CD14-positive monocyte (primary cell): ENCODE measurements around the gene BTNL3. TPM values are rescaled to one million over a fixed set of nuclear protein-coding genes. Genes with fewer than 3 reads are reported as not detected.

Experiments
- DNase-seq, 3 donors: peaks; one replicate each; pipeline ENCODE4 v3.0.0-alpha.2; 2011 to 2022
- H2AFZ ChIP-seq: 2 replicates; pipeline ENCODE4 v1.6.0; 2012; ENCODE audit warnings: mild to moderate bottlenecking, low read depth, low read length, inconsistent platforms; ENCODE audit not compliant: insufficient read depth, poor library complexity, severe bottlenecking
- H3K27ac ChIP-seq, 2 donors: 1 replicate in 1 of 2; 2 replicates in 1 of 2; pipeline ENCODE4 v1.5.1; 2012 to 2013; ENCODE audit warnings: low read length in 2 of 2, control low read depth in 1 of 2, inconsistent platforms in 1 of 2, low read depth in 1 of 2, mild to moderate bottlenecking in 1 of 2
- H3K27me3 ChIP-seq, 2 donors: one replicate each; pipeline versions ENCODE4 v1.6.0 to v1.6.1; 2011 to 2013; ENCODE audit warnings: low read length in 2 of 2; ENCODE audit not compliant: control insufficient read depth in 2 of 2, insufficient read depth in 2 of 2
- H3K36me3 ChIP-seq, 2 donors: replicated peaks in 1 of 2; 1 replicate in 1 of 2; 2 replicates in 1 of 2; pipeline versions ENCODE4 v1.5.1 to v1.6.1; 2012 to 2013; ENCODE audit warnings: low read length in 2 of 2, control low read depth in 1 of 2, inconsistent platforms in 1 of 2, mild to moderate bottlenecking in 1 of 2; ENCODE audit not compliant: insufficient read depth in 2 of 2, control insufficient read depth in 1 of 2
- H3K4me1 ChIP-seq, 2 donors: 1 replicate in 1 of 2; 2 replicates in 1 of 2; pipeline versions ENCODE4 v1.5.1 to v1.6.1; 2012 to 2013; ENCODE audit warnings: low read length in 2 of 2, control low read depth in 1 of 2, inconsistent platforms in 1 of 2, mild to moderate bottlenecking in 1 of 2, moderate library complexity in 1 of 2; ENCODE audit not compliant: insufficient read depth in 2 of 2, control insufficient read depth in 1 of 2
- H3K4me2 ChIP-seq: replicated peaks from 2 replicates; pipeline ENCODE3; 2012; ENCODE audit warnings: low read length, moderate library complexity, mild to moderate bottlenecking; ENCODE audit not compliant: poor library complexity, severe bottlenecking; ENCODE audit errors: extremely low read depth
- H3K4me3 ChIP-seq, 3 experiments: fragments of 200-600 bp in 1 of 3; sonication (generic) in 1 of 3; replicated peaks in 1 of 3; 1 replicate in 2 of 3; 2 replicates in 1 of 3; pipeline ENCODE4 v1.5.1; 2011 to 2013; ENCODE audit warnings: low read length in 3 of 3, mild to moderate bottlenecking in 3 of 3, control low read depth in 2 of 3, low read depth in 2 of 3, inconsistent platforms in 1 of 3, moderate library complexity in 1 of 3
- H3K79me2 ChIP-seq: 2 replicates; pipeline ENCODE4 v1.6.0; 2012; ENCODE audit warnings: mild to moderate bottlenecking, control low read depth, inconsistent platforms, low read length, moderate library complexity; ENCODE audit not compliant: insufficient read depth
- H3K9ac ChIP-seq: 2 replicates; pipeline ENCODE4 v1.6.0; 2017; ENCODE audit warnings: low read length, mild to moderate bottlenecking; ENCODE audit not compliant: insufficient read depth, poor library complexity, severe bottlenecking
- H3K9me3 ChIP-seq, 2 donors: replicated peaks in 1 of 2; 1 replicate in 1 of 2; 2 replicates in 1 of 2; pipeline versions ENCODE4 v1.5.1 to v1.6.1; 2012 to 2013; ENCODE audit warnings: low read length in 2 of 2, control low read depth in 1 of 2; ENCODE audit not compliant: control insufficient read depth in 1 of 2, insufficient read depth in 1 of 2
- H4K20me1 ChIP-seq: 2 replicates; pipeline ENCODE4 v1.6.0; 2012; ENCODE audit warnings: mild to moderate bottlenecking, low read length, control low read depth, moderate library complexity; ENCODE audit not compliant: insufficient read depth
- H3K27ac Mint-ChIP-seq, 7 donors: one replicate each; pipeline ENCODE4 v1.8.0; 2020; ENCODE audit warnings: mild to moderate bottlenecking in 7 of 7, mixed read lengths in 7 of 7, moderate library complexity in 6 of 7, inconsistent platforms in 2 of 7
- H3K27me3 Mint-ChIP-seq, 3 donors: one replicate each; pipeline ENCODE4 v1.8.0; 2021 to 2022; ENCODE audit warnings: low read depth in 3 of 3, mild to moderate bottlenecking in 3 of 3, mixed read lengths in 3 of 3, moderate library complexity in 3 of 3, inconsistent platforms in 1 of 3
- H3K36me3 Mint-ChIP-seq, 2 donors: one replicate each; pipeline ENCODE4 v1.8.0; 2020; ENCODE audit warnings: mixed read lengths in 2 of 2, inconsistent platforms in 1 of 2, mild to moderate bottlenecking in 1 of 2
- H3K4me1 Mint-ChIP-seq: one replicate; pipeline ENCODE4 v1.8.0; 2020; ENCODE audit warnings: mild to moderate bottlenecking, mixed read lengths
- H3K4me3 Mint-ChIP-seq, 2 donors: one replicate each; pipeline ENCODE4 v1.8.0; 2020; ENCODE audit warnings: mild to moderate bottlenecking in 2 of 2, mixed read lengths in 2 of 2, moderate library complexity in 1 of 2
- H3K9me3 Mint-ChIP-seq, 7 donors: one replicate each; pipeline ENCODE4 v1.8.0; 2020 to 2022; ENCODE audit warnings: mixed read lengths in 7 of 7, mild to moderate bottlenecking in 6 of 7, moderate library complexity in 6 of 7, inconsistent platforms in 2 of 7
- WGBS: methylation state at CpG from one replicate; pipeline ENCODE4 v1.1.5; 2013; ENCODE audit warnings: missing lambda C conversion rate; ENCODE audit not compliant: insufficient coverage; 5-methylcytosine and 5-hydroxymethylcytosine counted together
- intact Hi-C, 2 donors: fragments of 100-400 bp; cut with micrococcal nuclease; formaldehyde crosslinking; loops; one replicate each; pipeline versions ENCODE4 v1.15.0 to v1.15.1; 2023
- polyA plus RNA-seq, 3 donors: library from polyadenylated mRNA; depleted of rRNA in 1 of 3; unstranded in 2 of 3; stranded (reverse) in 1 of 3; fragments of 300-500 nt in 2 of 3; fragments of >200 nt in 1 of 3; fragmentation: Illumina TruSeq in 2 of 3; gene quantifications; 1 replicate in 2 of 3; 2 replicates in 1 of 3; pipeline ENCODE4 v1.2.3, GENCODE V29; 2012 to 2021
- TF ChIP-seq, protein P1 (sequence below): fragments of 200-600 bp; IDR thresholded peaks from one replicate; pipeline ENCODE4 v1.8.0; 2022; ENCODE audit warnings: antibody characterized with exemption, mild to moderate bottlenecking

BTNL3 gene
- polyA plus RNA-seq, 3 donors, result 0.08 to 0.20 TPM; not detected in 1

DNA sequence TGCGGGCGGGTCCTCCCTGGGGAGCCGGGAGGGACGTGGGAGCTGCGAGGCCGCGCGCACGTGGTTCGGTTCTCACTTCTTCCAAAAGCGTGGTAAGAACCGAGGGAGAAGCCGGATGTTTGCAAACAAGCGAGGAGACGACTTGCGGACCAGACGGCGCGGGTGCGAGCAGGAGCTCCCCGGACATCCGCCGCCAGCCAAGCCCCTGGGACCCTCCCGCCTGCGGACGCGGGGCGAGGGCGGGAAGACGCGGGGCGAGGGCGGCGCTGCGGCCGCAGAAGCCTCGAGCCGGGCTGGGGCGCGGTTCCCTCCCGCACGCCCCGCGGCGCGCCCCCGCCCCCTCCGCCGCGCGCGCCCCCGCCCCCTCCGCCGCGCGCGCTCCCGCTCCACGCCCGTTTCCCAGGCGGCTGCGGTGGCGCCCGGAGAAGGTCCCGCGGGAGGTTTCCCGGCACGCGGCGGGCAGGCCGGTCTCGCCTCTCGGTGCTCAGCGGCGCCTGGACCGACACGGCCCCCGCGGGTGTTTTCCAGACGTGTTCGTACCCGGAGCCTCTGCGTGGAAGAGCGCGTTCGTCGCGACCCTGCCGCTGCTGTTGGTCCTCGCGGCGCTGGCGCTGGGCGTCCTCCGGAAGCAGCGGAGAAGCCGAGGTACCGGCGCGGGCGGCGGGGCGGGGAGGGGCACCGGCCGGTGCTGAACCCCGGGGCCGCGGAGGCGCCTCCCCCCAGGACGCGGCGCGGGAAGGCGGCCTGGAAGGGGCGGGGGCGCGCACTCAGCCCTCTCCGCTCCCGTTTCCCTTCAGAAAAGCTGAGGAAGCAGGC is 64.2 kb downstream of the BTNL3 start:
- no peak overlapping the region for H3K27ac ChIP-seq
- TF ChIP-seq, protein P1, sequence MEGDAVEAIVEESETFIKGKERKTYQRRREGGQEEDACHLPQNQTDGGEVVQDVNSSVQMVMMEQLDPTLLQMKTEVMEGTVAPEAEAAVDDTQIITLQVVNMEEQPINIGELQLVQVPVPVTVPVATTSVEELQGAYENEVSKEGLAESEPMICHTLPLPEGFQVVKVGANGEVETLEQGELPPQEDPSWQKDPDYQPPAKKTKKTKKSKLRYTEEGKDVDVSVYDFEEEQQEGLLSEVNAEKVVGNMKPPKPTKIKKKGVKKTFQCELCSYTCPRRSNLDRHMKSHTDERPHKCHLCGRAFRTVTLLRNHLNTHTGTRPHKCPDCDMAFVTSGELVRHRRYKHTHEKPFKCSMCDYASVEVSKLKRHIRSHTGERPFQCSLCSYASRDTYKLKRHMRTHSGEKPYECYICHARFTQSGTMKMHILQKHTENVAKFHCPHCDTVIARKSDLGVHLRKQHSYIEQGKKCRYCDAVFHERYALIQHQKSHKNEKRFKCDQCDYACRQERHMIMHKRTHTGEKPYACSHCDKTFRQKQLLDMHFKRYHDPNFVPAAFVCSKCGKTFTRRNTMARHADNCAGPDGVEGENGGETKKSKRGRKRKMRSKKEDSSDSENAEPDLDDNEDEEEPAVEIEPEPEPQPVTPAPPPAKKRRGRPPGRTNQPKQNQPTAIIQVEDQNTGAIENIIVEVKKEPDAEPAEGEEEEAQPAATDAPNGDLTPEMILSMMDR, result no peak
- H3K27ac Mint-ChIP-seq, result no peak overlapping the region
- H3K79me2 ChIP-seq, result no peaks in the 10 kb centered on the region
- peaks cover 0 to 28% (median 17%) of the 10 kb centered on the region in 7 donors for H3K9me3 Mint-ChIP-seq
- intact Hi-C loops, result no loop called here
- WGBS, result under 1% methylated on average over 120 of the region's 120 CpGs
- H3K36me3 ChIP-seq, result no peaks in the 10 kb centered on the region
- H3K36me3 Mint-ChIP-seq, result peaks cover 4 to 10% of the 10 kb centered on the region in 2 donors
- peak overlapping the region; percentile 47 to 88 for H3K4me3 Mint-ChIP-seq
- DNase-seq, result no peak
- H4K20me1 ChIP-seq, result no peaks in the 10 kb centered on the region
- H3K9ac ChIP-seq, result no peak overlapping the region
- peak overlapping the region; percentile 46 for H2AFZ ChIP-seq
- H3K9me3 ChIP-seq, result peaks cover 0 to 14% of the 10 kb centered on the region in 2 donors
- H3K4me2 ChIP-seq, result peak overlapping the region; percentile 67
- H3K27me3 ChIP-seq, result peaks cover 48 to 83% of the 10 kb centered on the region in 2 donors
- peaks cover 60 to 87% (median 71%) of the 10 kb centered on the region in 3 donors for H3K27me3 Mint-ChIP-seq
- H3K4me3 ChIP-seq, result peak overlapping the region in 1 of 3 experiments; percentile 58
- H3K4me1 ChIP-seq, result peaks cover 0 to 11% of the 10 kb centered on the region in 2 donors
- H3K4me1 Mint-ChIP-seq, result peaks cover 11% of the 10 kb centered on the region

DNA sequence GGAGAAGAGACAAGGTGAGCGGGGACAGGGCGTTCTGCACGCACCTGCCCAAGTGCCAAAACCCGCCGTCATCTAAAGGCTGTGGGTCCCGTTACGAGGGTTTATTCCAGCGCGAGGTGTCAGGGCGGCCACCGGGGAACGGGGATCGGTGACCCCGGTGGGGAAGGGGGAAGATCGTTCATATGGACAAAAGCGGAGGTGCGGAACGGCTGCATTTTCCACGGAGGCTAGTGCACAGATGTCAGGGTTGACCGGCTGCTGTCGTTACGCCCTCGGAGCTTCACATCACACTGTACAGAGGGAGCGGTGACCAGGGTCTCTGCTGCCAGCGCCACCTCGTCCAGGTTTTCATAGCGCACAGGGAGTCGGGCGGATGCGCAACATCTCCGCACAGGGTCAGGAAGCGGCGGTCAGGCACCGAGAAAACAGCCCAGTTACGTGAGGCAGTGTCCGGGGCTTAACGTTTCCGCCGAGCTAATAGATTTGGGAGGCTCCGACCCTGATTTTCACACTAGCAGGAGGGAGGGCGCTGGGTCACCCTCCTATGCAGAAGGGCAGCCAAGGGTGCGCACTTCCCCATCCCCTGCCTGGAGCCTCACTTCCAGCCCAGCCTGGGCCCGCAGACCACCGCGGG is 65.0 kb downstream of the BTNL3 start:
- Histone ChIP-seq H3K9me3 (peaks cover 0 to 19% of the 10 kb centered on the region in 2 donors), H3K79me2 (no peaks in the 10 kb centered on the region), H3K4me2 (peak overlapping the region; percentile 67), H2AFZ (peak overlapping the region; percentile 46), H3K36me3 (no peaks in the 10 kb centered on the region), H3K27me3 (peaks cover 56 to 90% of the 10 kb centered on the region in 2 donors), H3K4me3 (peak overlapping the region in 1 of 3 experiments; percentile 58), H3K27ac (no peak overlapping the region), H3K9ac (no peak overlapping the region), H4K20me1 (no peaks in the 10 kb centered on the region), H3K4me1 (peaks cover 0 to 11% of the 10 kb centered on the region in 2 donors)
- DNase-seq, result no peak
- Mint-ChIP-seq H3K27me3 (peaks cover 64 to 92% (median 76%) of the 10 kb centered on the region in 3 donors), H3K27ac (no peak overlapping the region), H3K4me3 (peak overlapping the region; percentile 4 to 88), H3K36me3 (peaks cover 4 to 10% of the 10 kb centered on the region in 2 donors), H3K4me1 (peaks cover 11% of the 10 kb centered on the region), H3K9me3 (peaks cover 0 to 35% (median 18%) of the 10 kb centered on the region in 7 donors)
- TF ChIP-seq, protein P1, result no peak
- WGBS, result 3% methylated on average over 45 of the region's 45 CpGs
- intact Hi-C loops, result no loop called here
